DMS153 treated with DMSO at 0.1 percent for 48 hours (cell line): ENCODE results near the gene EDNRA.
A peak's percentile ranks its signal among the peaks of the same experiment; 100 is the strongest.

Source experiments
- DNase-seq: peaks from one replicate; lab custom pipeline; 2025; ENCODE audit not compliant: unreplicated experiment; lab: John Stamatoyannopoulos, UW

Gene EDNRA

DNA sequence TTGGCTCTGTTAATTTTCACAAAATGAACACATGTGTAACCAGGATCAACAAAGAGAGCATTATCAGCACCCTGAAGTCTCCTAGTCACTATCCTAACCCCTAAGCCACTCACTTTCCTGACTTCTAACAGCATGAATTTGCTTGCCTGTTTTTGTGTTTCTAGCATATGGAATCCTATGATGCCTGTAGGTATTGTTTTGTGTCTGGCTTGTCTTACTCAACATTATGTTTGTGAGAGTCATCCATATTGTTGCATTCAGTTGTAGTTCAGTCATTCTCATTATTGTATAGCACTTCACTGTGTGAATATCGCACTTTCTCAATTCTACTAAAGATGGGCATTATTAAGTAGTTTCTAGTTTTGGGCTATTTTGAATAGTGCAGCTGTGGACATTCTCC is 15.6 kb downstream of the EDNRA start:
- DNase-seq: no peak

GRCh38 chr4:147498031-147498660 is 17.2 kb downstream of the EDNRA start:
- DNase-seq: no peak

DNA sequence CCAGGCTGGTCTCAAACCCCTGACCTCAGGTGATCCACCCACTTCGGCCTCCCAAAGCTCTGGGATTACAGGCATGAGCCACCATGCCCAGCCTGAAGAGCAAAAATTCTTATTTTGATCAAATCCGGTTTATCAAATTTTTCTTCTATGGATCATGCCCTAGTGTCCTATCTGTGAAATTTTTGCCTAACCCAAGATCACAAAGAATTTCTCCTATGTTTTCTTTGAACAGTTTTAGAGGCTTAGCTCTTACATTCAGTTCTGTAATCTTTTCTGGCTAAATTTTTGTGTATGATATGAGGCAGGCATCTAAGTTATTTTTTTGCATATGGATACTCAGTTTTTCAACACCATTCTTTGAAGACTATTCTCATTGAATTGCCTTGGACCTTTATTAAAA is 27.4 kb downstream of the EDNRA start:
- no peak for DNase-seq

GRCh38 chr4:147509386-147509785 is 28.5 kb downstream of the EDNRA start:
- DNase-seq: no peak

DNA sequence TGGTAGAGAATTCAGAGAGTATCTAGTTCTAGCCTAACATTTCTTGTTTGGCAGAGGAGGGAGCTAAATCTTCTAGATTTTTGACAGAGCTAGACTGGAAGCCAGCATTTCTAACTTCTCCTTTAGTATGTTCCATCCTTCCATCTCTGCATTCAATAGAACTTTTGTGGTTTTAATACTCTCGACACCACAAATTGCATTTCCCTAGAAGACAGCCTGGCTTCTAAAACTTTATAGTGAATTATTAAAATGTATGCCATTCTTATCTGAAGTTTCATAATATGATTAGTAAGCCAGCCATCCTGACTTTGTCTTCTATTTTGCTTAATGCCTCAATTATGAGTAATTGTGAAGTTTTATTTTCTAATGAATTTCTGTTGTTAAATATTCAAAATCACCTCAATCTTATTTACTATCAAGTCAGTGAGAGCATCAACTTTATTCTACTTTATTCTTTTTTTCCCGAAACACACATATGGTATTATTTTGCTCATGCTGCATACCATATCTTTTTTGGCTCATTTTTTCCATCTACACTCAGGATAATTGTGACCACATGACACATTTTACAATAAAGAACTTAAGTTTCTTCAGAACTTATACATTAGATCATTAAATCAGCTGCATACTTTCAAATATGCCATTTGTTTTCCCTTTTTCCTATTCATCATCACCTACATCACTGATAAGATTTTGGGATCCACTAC is 30.2 kb downstream of the EDNRA start:
- no peak for DNase-seq

DNA sequence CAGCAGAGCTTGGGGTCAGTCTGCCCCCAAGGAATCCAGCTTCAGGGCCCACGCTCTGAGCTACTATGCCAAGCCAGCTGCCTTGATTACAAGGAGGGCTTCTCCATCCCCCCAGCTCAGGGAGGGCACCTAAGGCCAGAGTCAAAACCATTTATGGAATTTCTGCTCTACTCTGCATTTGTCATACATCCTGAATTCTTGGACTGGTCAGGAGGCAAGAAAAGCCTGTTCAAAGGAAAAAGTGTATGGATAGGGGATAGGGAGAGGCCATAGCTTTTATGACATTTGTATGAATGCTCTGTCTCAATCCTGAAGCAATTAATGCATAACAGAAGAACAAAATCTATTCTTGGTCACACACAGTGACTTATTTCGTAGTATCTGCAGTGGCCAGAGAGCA is 32.2 kb downstream of the EDNRA start:
- DNase-seq: no peak

GRCh38 chr4:147513952-147514351 is 33.1 kb downstream of the EDNRA start:
- no peak for DNase-seq

DNA sequence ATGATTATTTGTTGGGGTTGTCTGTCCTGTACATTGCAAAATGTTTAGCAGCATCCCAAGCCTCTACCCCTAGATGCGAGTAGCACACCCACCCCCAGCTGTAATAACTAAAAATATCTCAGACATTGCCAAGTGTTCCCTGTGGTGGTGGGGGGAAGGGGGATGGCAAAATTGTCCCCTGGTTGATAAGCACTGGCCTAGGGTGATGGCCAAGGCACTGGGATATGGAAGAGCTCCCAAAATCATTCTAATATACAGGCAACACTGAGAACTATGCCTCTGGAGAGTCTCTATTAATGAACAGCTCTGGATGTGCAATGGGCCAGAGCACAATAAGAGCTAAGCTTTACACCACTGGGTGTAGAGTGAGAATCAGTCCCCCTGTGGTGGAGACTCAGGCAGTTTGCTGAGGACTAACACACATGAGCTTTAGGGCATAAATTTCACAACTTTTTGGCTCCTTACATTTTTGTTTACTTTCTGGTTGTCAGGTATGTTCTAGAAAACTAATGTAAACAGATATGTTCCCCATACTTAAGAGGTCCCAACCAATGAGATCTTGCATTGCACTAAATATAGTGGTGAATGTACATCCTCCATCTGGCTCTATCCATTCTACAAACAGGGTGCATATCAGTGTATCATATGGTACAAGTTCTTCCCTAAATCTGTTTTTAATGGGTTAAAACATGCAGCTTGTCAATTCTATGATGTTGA is 34.5 kb downstream of the EDNRA start:
- no peak for DNase-seq

GRCh38 chr4:147516133-147516532 is 35.2 kb downstream of the EDNRA start:
- no peak for DNase-seq

GRCh38 chr4:147518086-147518485 is 37.2 kb downstream of the EDNRA start:
- no peak for DNase-seq

- peak; percentile 9 for DNase-seq
These were observed 38.2 kb downstream of the EDNRA start for GRCh38 chr4:147518846-147519767.

GRCh38 chr4:147524601-147525000 is 43.7 kb downstream of the EDNRA start:
- no peak for DNase-seq

- no peak for DNase-seq
These were observed 44.8 kb downstream of the EDNRA start for GRCh38 chr4:147525494-147526271.

DNA sequence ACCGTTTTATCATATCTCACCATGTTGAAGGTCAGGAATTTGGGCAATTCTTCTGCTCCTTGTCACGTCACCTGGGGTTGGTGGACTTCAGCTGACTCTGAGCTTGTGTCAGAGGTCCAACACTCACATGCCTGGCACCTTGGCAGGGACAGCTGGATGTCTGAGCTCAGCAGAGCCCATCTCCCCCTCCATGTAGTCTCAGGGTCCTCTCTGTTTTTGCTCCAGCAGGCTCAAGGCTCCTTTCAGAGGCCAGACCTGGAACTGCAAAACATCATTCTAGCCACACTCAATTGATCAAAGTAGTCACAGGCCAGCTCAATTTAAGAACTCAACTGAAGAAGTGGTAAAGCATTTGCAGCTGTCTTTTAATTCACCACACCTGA is 45.4 kb downstream of the EDNRA start:
- no peak for DNase-seq

DNA sequence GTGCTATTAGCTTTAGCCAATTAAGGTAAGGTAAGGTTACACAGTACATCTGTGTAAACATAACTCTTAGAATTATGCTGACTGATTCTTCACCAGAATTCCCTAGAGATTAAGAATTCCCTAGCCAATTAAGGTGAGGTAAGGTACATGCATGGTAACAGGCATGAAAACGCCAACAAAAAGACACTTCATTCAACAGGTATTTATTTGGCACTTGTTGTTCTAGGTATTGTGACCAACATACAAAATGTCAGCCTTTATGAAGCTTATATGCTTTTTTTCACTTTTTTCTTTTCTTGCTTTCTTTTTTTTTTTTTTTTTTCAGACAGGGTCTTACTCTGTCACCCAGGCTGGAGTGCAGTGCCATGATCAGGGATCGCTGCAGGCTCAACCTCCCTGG is 47.2 kb downstream of the EDNRA start:
- DNase-seq: no peak

DNA sequence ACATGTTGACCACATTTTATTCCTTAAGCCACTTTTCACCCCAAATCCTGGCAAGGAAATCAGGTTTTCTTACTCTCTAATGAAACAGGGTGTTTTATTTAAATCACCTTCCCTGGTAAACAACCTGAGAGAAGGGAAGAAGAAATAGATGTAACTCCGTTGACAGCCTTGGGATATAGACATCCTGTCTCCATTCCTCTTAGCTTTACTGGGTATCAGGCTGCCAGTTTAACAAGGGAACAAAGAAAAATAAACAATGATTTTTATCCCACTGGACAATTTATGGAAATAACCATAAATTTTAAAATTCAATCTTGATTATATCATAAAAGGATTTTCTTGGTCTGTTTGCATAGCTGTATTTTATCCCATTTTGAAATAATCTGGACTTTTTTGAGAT is 49.2 kb downstream of the EDNRA start:
- DNase-seq: no peak

DNA sequence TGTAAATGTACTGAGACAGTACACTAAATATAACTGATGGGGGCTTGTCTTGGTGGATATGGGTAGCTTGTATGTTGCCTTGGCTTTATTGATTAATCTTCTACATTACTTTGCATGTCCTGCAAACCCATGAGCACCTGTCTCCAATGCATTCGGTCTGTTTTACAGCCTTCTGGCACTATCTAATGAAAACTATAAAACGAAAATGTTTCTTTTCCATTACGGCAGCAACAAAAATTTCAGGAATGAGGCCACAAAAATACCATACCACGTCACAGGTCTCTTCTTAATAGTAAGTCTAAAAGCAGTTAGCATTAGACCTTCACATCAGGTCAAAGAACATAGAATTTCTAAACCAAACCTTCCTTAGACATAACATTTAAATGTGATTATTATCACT is 49.8 kb downstream of the EDNRA start:
- no peak for DNase-seq

- no peak for DNase-seq
These were observed 52.0 kb downstream of the EDNRA start for GRCh38 chr4:147532896-147533295.

DNA sequence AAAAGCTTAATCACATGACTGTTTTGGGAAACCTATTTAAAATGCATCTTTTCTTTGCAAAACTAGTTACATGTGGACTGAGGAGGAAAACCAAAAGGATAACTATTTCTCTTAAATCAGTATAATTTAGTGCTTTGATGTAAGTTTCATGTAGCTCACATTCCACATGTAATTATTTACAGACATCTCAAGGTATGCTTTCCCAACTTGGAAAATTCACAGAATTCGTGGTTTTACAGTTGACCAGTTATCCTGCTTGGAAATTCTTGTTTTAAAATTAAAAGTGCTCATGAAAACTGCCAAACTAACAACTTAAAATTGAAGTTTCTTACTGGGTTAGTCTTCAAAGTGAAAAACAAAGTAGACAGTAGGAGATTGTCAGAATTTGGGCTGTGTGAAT is 52.4 kb downstream of the EDNRA start:
- DNase-seq: no peak

DNA sequence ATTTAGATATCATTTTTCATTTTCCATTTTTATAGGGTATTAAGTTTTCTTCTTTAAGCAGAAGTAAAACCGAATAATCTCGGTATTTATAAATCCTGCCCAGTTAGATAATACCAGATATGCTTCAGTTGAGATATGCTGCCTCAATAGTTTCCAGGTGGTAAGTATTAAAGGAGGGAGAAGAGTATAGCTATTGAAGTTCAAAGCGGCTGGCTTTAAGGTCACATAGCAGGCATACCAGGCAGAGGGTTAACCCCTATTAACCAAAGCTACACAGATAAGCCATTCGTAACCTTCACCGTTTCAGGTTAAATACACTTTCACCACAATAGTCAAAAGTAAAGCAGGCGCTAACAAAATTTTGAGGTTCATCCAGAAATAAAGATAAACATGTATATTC is 54.2 kb downstream of the EDNRA start:
- DNase-seq: no peak

DNA sequence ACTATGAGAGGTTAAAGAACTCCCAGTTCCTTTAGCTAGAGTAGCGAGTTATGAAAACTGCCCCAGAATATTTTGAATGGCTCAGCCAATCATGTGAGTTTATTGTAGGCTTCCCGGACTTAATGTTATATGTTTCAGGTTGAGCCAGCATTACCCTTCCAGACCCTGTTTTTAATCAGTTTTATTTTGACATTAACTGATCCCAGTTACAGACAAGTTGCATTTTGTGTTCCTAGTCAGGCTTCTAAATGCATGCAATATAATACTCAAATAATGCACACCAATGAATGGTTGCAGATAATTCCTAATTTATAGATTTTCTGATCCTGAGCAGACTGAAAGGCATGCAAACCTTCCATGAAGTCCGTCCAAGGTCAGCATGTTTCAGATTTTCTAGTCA is 57.8 kb downstream of the EDNRA start:
- no peak for DNase-seq
